ENCODE results near the gene TMEM121. TPM values are rescaled to one million over a fixed set of nuclear protein-coding genes. Genes with fewer than 3 reads are reported as not detected.
A peak's percentile ranks its signal among the peaks of the same experiment; 100 is the strongest.

Gene TMEM121
- total and polyA plus RNA-seq, 2 of the 4 experiments (the other 2 are of a cell fraction), result 2.7 to 6.3 TPM

- dilution Hi-C loops (cut with HindIII; ENCODE audit: low sequenced_read_pairs, unreplicated experiment), result no loop called here
Measured at GRCh38 chr14:105527826-105528585, 1.6 kb downstream of the TMEM121 start.

More at GRCh38 chr14:105527826-105528585, 1.6 kb downstream of the TMEM121 start:
- peak overlapping the region; percentile 87 to 88 for H4K8ac ChIP-seq (ENCODE audit: low read depth in 2 of 2, low read length in 2 of 2)
- H3K9me1 ChIP-seq (ENCODE audit: insufficient read depth, low read length), result no peaks in the 10 kb centered on the region
- H4K20me1 ChIP-seq (ENCODE audit: insufficient read depth, low read length), result 0 out of 2 replicates have a peak, but pooled peaks cover 3% of the 10 kb centered on the region
- H2AFZ ChIP-seq (replicated peaks; ENCODE audit: low read length, poor library complexity), result peak overlapping the region; percentile 96
- no peak overlapping the region for H2BK5ac ChIP-seq (ENCODE audit: low read depth, low read length, poor library complexity, severe bottlenecking)
- H2BK120ac ChIP-seq (ENCODE audit: low read depth, low read length), result no peak overlapping the region
- H3K4me2 ChIP-seq (ENCODE audit: low read depth, low read length), result peak overlapping the region; percentile 83
- peaks cover 9% of the 10 kb centered on the region; the same call in 1 of the 2 replicates for H3K4me1 ChIP-seq (ENCODE audit: control insufficient read depth, insufficient read depth, low read length)
- peak overlapping the region; percentile 65 for H3K4ac ChIP-seq (ENCODE audit: low read depth, low read length)
- 10% methylated on average over 34 of the region's 67 CpGs; no CpG with 5 or more reads in 1 of the 2 experiments for WGBS, 2 experiments (ENCODE audit: extremely low coverage in 2 of 2, insufficient read length in 1 of 2)
- H3K9ac ChIP-seq (ENCODE audit: low read depth, low read length), result peak overlapping the region; percentile 48
- H2BK20ac ChIP-seq (ENCODE audit: low read depth, low read length), result no peak overlapping the region
- peak overlapping the region; percentile 47 for H3K4me3 ChIP-seq (ENCODE audit: insufficient read depth, low read depth, low read length)
- ATAC-seq (ENCODE audit: low read depth) (peak; percentile 83), DNase-seq (peak; percentile 62)
- intact Hi-C loops (cut with micrococcal nuclease) (loop anchor here (1.0 to 5.0 kb wide), 3 partner anchors 36 to 80 kb away; partner anchors contain the start of gene TEDC1), in situ Hi-C loops (cut with MboI; ENCODE audit: low sequenced_read_pairs) (no loop called here)
- no peaks in the 10 kb centered on the region; the same call in 1 of the 2 replicates for H3K27me3 ChIP-seq (ENCODE audit: control insufficient read depth, insufficient read depth, low read length)
- no peaks in the 10 kb centered on the region for H3K79me1 ChIP-seq (ENCODE audit: low read depth in 1 of 2, low read length in 2 of 2)
- ChIA-PET POLR2A (ENCODE audit: unreplicated experiment) (no interaction called here), CTCF (interaction anchor here (1.0 kb wide), 1 partner anchor 19 kb away, joined by 3 read pairs; no protein-coding TSS in a partner anchor)
- no peak overlapping the region for H3K18ac ChIP-seq (ENCODE audit: low read depth, low read length)
- no peak overlapping the region for H3K56ac ChIP-seq (ENCODE audit: extremely low read depth, insufficient read depth, low read length)
- peak overlapping the region; percentile 53; the same call in 1 of the 2 replicates for H4K5ac ChIP-seq (ENCODE audit: low read depth, low read length)
- H3K23ac ChIP-seq (ENCODE audit: low read depth, low read length), result no peak overlapping the region
- TF ChIP-seq SMC3 (IDR thresholded peaks at IDR 0.05; ENCODE audit: low read depth, low read length), result peak; percentile 62
- TF ChIP-seq POLR2A (IDR thresholded peaks at IDR 0.05; ENCODE audit: low read depth, low read length), result peak; percentile 42; the same call in 1 of the 2 replicates
- TF ChIP-seq, protein P1, sequence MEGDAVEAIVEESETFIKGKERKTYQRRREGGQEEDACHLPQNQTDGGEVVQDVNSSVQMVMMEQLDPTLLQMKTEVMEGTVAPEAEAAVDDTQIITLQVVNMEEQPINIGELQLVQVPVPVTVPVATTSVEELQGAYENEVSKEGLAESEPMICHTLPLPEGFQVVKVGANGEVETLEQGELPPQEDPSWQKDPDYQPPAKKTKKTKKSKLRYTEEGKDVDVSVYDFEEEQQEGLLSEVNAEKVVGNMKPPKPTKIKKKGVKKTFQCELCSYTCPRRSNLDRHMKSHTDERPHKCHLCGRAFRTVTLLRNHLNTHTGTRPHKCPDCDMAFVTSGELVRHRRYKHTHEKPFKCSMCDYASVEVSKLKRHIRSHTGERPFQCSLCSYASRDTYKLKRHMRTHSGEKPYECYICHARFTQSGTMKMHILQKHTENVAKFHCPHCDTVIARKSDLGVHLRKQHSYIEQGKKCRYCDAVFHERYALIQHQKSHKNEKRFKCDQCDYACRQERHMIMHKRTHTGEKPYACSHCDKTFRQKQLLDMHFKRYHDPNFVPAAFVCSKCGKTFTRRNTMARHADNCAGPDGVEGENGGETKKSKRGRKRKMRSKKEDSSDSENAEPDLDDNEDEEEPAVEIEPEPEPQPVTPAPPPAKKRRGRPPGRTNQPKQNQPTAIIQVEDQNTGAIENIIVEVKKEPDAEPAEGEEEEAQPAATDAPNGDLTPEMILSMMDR (conservative IDR thresholded peaks at IDR 0.05; ENCODE audit: low read depth, low read length), result peak; percentile 94
- no peak for TF ChIP-seq CEBPB (IDR thresholded peaks at IDR 0.05; ENCODE audit: low read depth, low read length)
- TF ChIP-seq MAZ (IDR thresholded peaks at IDR 0.05; ENCODE audit: borderline replicate concordance, low read depth, low read length), result peak; percentile 48; the same call in 1 of the 2 replicates
- no peak for TF ChIP-seq MAFK (IDR thresholded peaks at IDR 0.05; ENCODE audit: low read depth, low read length)
- peak; percentile 88 for TF ChIP-seq RAD21 (IDR thresholded peaks at IDR 0.05; ENCODE audit: low read length)
- no peak for TF ChIP-seq USF2 (IDR thresholded peaks at IDR 0.05; ENCODE audit: low read depth, low read length)
- H2AK9ac ChIP-seq (replicated peaks; ENCODE audit: low read depth, low read length, poor library complexity), result peak overlapping the region; percentile 81
- no peak overlapping the region for H2BK15ac ChIP-seq (ENCODE audit: low read depth, low read length)
- no peak overlapping the region; the same call in 1 of the 2 replicates for H4K91ac ChIP-seq (ENCODE audit: insufficient read depth, low read depth, low read length)
- peak overlapping the region; percentile 17; the same call in 1 of the 2 replicates for H3K27ac ChIP-seq (ENCODE audit: insufficient read depth, low read length)
- H3K14ac ChIP-seq (replicated peaks; ENCODE audit: low read depth, low read length), result 0 out of 2 replicates have a peak overlapping the region, but pooled peaks have one; percentile 41
- H3K36me3 ChIP-seq (ENCODE audit: control insufficient read depth, insufficient read depth, low read length), result no peaks in the 10 kb centered on the region
- BruUV-seq (replicated peaks), result no TSS peak
- no peaks in the 10 kb centered on the region for H3K9me3 ChIP-seq (ENCODE audit: control insufficient read depth, insufficient read depth, low read length)
- peak overlapping the region; percentile 52; the same call in 1 of the 2 replicates for H2AK5ac ChIP-seq (ENCODE audit: low read depth, low read length)

Measured in IMR-90 (cell line).